NCI-H2081 (cell line): Measurements from ENCODE around the gene BMPR2.
"Not testable (repeated sequence)": the region's sequence is repeated elsewhere in the genome, so short reads cannot be mapped to it uniquely, and the experiment has no call there.

Source experiments
- DNase-seq, 2 experiments: peaks; one replicate each; lab custom pipeline; 2025; lab: John Stamatoyannopoulos, UW

Gene BMPR2

GRCh38 chr2:202382684-202383083 is 6.6 kb downstream of the BMPR2 start:
- no peak for DNase-seq

GRCh38 chr2:202386495-202386894 is 10.4 kb downstream of the BMPR2 start:
- not testable (repeated sequence) for DNase-seq

- DNase-seq = no peak
These were observed 11.6 kb downstream of the BMPR2 start for GRCh38 chr2:202387608-202388342.

- no peak for DNase-seq
These were observed 24.8 kb downstream of the BMPR2 start for GRCh38 chr2:202400941-202401340.

GRCh38 chr2:202405798-202406197 is 29.7 kb downstream of the BMPR2 start:
- no peak for DNase-seq

- DNase-seq = no peak
These were observed 30.4 kb downstream of the BMPR2 start for GRCh38 chr2:202406445-202406978.

GRCh38 chr2:202408546-202409140 is 32.5 kb downstream of the BMPR2 start:
- DNase-seq = no peak

- no peak for DNase-seq
These were observed 34.0 kb downstream of the BMPR2 start for GRCh38 chr2:202410092-202410491.

GRCh38 chr2:202411097-202411496 is 35.0 kb downstream of the BMPR2 start:
- DNase-seq = no peak

- no peak for DNase-seq
These were observed 41.9 kb downstream of the BMPR2 start for GRCh38 chr2:202418027-202418426.

- DNase-seq = no peak
These were observed 42.4 kb downstream of the BMPR2 start for GRCh38 chr2:202418511-202418910.

- no peak for DNase-seq
These were observed 47.0 kb downstream of the BMPR2 start for GRCh38 chr2:202423139-202423538.

GRCh38 chr2:202425036-202425435 is 48.9 kb downstream of the BMPR2 start:
- DNase-seq = no peak

- no peak for DNase-seq
These were observed 50.6 kb downstream of the BMPR2 start for GRCh38 chr2:202426751-202427150.

GRCh38 chr2:202429164-202429980 is 53.2 kb downstream of the BMPR2 start:
- DNase-seq = no peak

- DNase-seq = no peak
These were observed 56.6 kb downstream of the BMPR2 start for GRCh38 chr2:202432776-202433175.

GRCh38 chr2:202434472-202434871 is 58.3 kb downstream of the BMPR2 start:
- no peak for DNase-seq

GRCh38 chr2:202436626-202437025 is 60.5 kb downstream of the BMPR2 start:
- no peak for DNase-seq

- not testable (repeated sequence) for DNase-seq
These were observed 64.0 kb downstream of the BMPR2 start for GRCh38 chr2:202440117-202440516.

GRCh38 chr2:202442882-202443281 is 66.8 kb downstream of the BMPR2 start:
- no peak for DNase-seq

GRCh38 chr2:202444000-202444399 is 67.9 kb downstream of the BMPR2 start:
- no peak for DNase-seq

- DNase-seq = no peak
These were observed 73.2 kb downstream of the BMPR2 start for GRCh38 chr2:202449344-202449743.

GRCh38 chr2:202450785-202451184 is 74.7 kb downstream of the BMPR2 start:
- DNase-seq = no peak
